IMR-90 (cell line): Measurements from ENCODE around the gene RPL27A. TPM values are rescaled to one million over a fixed set of nuclear protein-coding genes. Genes with fewer than 3 reads are reported as not detected.

ENCODE experiments used
- ATAC-seq: fragments of 200-7000 bp; cut with Tn5 transposase; 2 replicates; pipeline ENCODE4 v1.9.1; 2020; ENCODE audit warnings: low read depth, mild to moderate bottlenecking, moderate library complexity
- BruUV-seq: library from RNA; stranded (reverse); fragments of 400-500 nt; replicated peaks from 2 replicates; lab custom pipeline; 2021; lab: Mats Ljungman, UMichigan
- CTCF ChIA-PET: fragments of 300-600 bp; formaldehyde crosslinking; extraction: SDS; loops from one replicate; lab custom pipeline; 2021; ENCODE audit warnings: antibody characterized with exemption; lab: Yijun Ruan, JAX
- POLR2A ChIA-PET: fragments of 300-600 bp; sonication (Branson Sonifier 250); formaldehyde crosslinking; loops from one replicate; lab custom pipeline; 2022; ENCODE audit warnings: antibody characterized with exemption; ENCODE audit not compliant: unreplicated experiment; lab: Charles Lee
- DNase-seq: peaks from one replicate; pipeline ENCODE4 v3.0.0; 2013
- H2AFZ ChIP-seq: replicated peaks from 2 replicates; pipeline ENCODE3; 2013; ENCODE audit warnings: low read length, mild to moderate bottlenecking; ENCODE audit not compliant: poor library complexity
- H2AK5ac ChIP-seq: 2 replicates; pipeline ENCODE4 v1.6.1; 2013; ENCODE audit warnings: low read depth, low read length, inconsistent platforms
- H2AK9ac ChIP-seq: replicated peaks from 2 replicates; pipeline ENCODE3; 2013; ENCODE audit warnings: mild to moderate bottlenecking, low read depth, low read length, moderate library complexity; ENCODE audit not compliant: poor library complexity
- H2BK120ac ChIP-seq: 2 replicates; pipeline ENCODE4 v1.6.1; 2013; ENCODE audit warnings: low read depth, low read length, inconsistent platforms
- H2BK15ac ChIP-seq: 3 replicates; pipeline ENCODE4 v1.6.1; 2013; ENCODE audit warnings: low read depth, low read length, inconsistent platforms
- H2BK20ac ChIP-seq: 2 replicates; pipeline ENCODE4 v1.6.1; 2013; ENCODE audit warnings: low read depth, mild to moderate bottlenecking, inconsistent platforms, low read length, moderate library complexity
- H2BK5ac ChIP-seq: 2 replicates; pipeline ENCODE4 v1.6.1; 2013; ENCODE audit warnings: mild to moderate bottlenecking, low read depth, low read length, inconsistent platforms; ENCODE audit not compliant: poor library complexity, severe bottlenecking
- H3K14ac ChIP-seq: replicated peaks from 2 replicates; pipeline ENCODE4 v1.6.1; 2013; ENCODE audit warnings: low read depth, low read length, inconsistent platforms
- H3K18ac ChIP-seq: 2 replicates; pipeline ENCODE4 v1.6.1; 2013; ENCODE audit warnings: low read depth, low read length, control low read depth
- H3K23ac ChIP-seq: 2 replicates; pipeline ENCODE4 v1.6.1; 2013; ENCODE audit warnings: low read depth, low read length, inconsistent platforms
- H3K27ac ChIP-seq: 2 replicates; pipeline ENCODE4 v1.5.1; 2013; ENCODE audit warnings: mild to moderate bottlenecking, control low read depth, low read length; ENCODE audit not compliant: insufficient read depth
- H3K27me3 ChIP-seq: 2 replicates; pipeline ENCODE4 v1.6.1; 2013; ENCODE audit warnings: low read length; ENCODE audit not compliant: control insufficient read depth, insufficient read depth
- H3K36me3 ChIP-seq: 2 replicates; pipeline ENCODE4 v1.6.1; 2013; ENCODE audit warnings: low read length, mixed read lengths; ENCODE audit not compliant: control insufficient read depth, insufficient read depth
- H3K4ac ChIP-seq: 2 replicates; pipeline ENCODE4 v1.6.1; 2013; ENCODE audit warnings: low read depth, low read length, inconsistent platforms
- H3K4me1 ChIP-seq: 2 replicates; pipeline ENCODE4 v1.6.1; 2013; ENCODE audit warnings: low read length, mixed read lengths; ENCODE audit not compliant: control insufficient read depth, insufficient read depth
- H3K4me2 ChIP-seq: 2 replicates; pipeline ENCODE4 v1.6.1; 2013; ENCODE audit warnings: low read depth, mild to moderate bottlenecking, control low read depth, low read length, moderate library complexity
- H3K4me3 ChIP-seq: 2 replicates; pipeline ENCODE4 v1.5.1; 2013; ENCODE audit warnings: low read depth, mild to moderate bottlenecking, control low read depth, low read length, moderate library complexity; ENCODE audit not compliant: insufficient read depth
- H3K56ac ChIP-seq: 2 replicates; pipeline ENCODE4 v1.6.1; 2013; ENCODE audit warnings: low read length, inconsistent platforms; ENCODE audit not compliant: insufficient read depth; ENCODE audit errors: extremely low read depth
- H3K79me1 ChIP-seq, 2 experiments: 2 replicates each; pipeline ENCODE4 v1.6.1; 2013; ENCODE audit warnings: low read length in 2 of 2, inconsistent platforms in 1 of 2, low read depth in 1 of 2
- H3K9ac ChIP-seq: 2 replicates; pipeline ENCODE4 v1.6.1; 2013; ENCODE audit warnings: low read depth, low read length, control low read depth
- H3K9me1 ChIP-seq: 2 replicates; pipeline ENCODE4 v1.6.1; 2013; ENCODE audit warnings: low read length, inconsistent platforms; ENCODE audit not compliant: insufficient read depth
- H3K9me3 ChIP-seq: 2 replicates; pipeline ENCODE4 v1.6.1; 2013; ENCODE audit warnings: low read length; ENCODE audit not compliant: control insufficient read depth, insufficient read depth
- H4K20me1 ChIP-seq: 2 replicates; pipeline ENCODE4 v1.6.1; 2013; ENCODE audit warnings: low read length, inconsistent platforms; ENCODE audit not compliant: insufficient read depth
- H4K5ac ChIP-seq: 2 replicates; pipeline ENCODE4 v1.6.1; 2013; ENCODE audit warnings: mild to moderate bottlenecking, low read depth, low read length, control low read depth
- H4K8ac ChIP-seq, 2 experiments: 2 replicates each; pipeline ENCODE4 v1.6.1; 2013; ENCODE audit warnings: low read depth in 2 of 2, low read length in 2 of 2, control low read depth in 1 of 2, inconsistent platforms in 1 of 2
- H4K91ac ChIP-seq: 2 replicates; pipeline ENCODE4 v1.6.1; 2013; ENCODE audit warnings: low read depth, low read length, inconsistent platforms; ENCODE audit not compliant: insufficient read depth
- BHLHE40 ChIP-seq: fragments of 150-350 bp; IDR thresholded peaks from 2 replicates; pipeline ENCODE4 v1.6.1; 2016; ENCODE audit warnings: mild to moderate bottlenecking, low read depth, low read length
- CEBPB ChIP-seq: IDR thresholded peaks from 2 replicates; pipeline ENCODE4 v1.6.1; 2012; ENCODE audit warnings: low read depth, low read length, improper control_type of control experiment
- FOS ChIP-seq: fragments of 150-350 bp; IDR thresholded peaks from 2 replicates; pipeline ENCODE4 v1.6.1; 2016; ENCODE audit warnings: low read depth, low read length
- MAZ ChIP-seq: IDR thresholded peaks from 2 replicates; pipeline ENCODE4 v1.6.1; 2012; ENCODE audit warnings: low read depth, mild to moderate bottlenecking, low read length, improper control_type of control experiment, moderate library complexity, borderline replicate concordance
- POLR2A ChIP-seq: IDR thresholded peaks from 2 replicates; pipeline ENCODE4 v1.6.1; 2012; ENCODE audit warnings: mild to moderate bottlenecking, low read depth, low read length
- RCOR1 ChIP-seq: IDR thresholded peaks from 2 replicates; pipeline ENCODE4 v1.6.1; 2012; ENCODE audit warnings: mild to moderate bottlenecking, low read length, improper control_type of control experiment; ENCODE audit not compliant: insufficient replicate concordance
- RFX5 ChIP-seq: IDR thresholded peaks from 2 replicates; pipeline ENCODE4 v1.8.0; 2012; ENCODE audit warnings: low read depth, mild to moderate bottlenecking, low read length, moderate library complexity
- WGBS, 2 experiments: methylation state at CpG; one replicate each; pipeline versions ENCODE4 v1.1.5 to v1.1.7; 2013; ENCODE audit warnings: missing lambda C conversion rate in 2 of 2; ENCODE audit not compliant: insufficient read length in 1 of 2; ENCODE audit errors: extremely low coverage in 2 of 2; 5-methylcytosine and 5-hydroxymethylcytosine counted together
- dilution Hi-C: fragments of 300-500 bp; cut with HindIII; formaldehyde crosslinking; loops from one replicate; pipeline ENCODE4 v1.14.3; 2018; ENCODE audit warnings: low sequenced_read_pairs; ENCODE audit not compliant: unreplicated experiment
- in situ Hi-C: fragments of 300-500 bp; cut with MboI; formaldehyde crosslinking; loops from 3 replicates; pipeline ENCODE4 v1.14.3; 2019; ENCODE audit warnings: low sequenced_read_pairs, inconsistent platforms, mixed read lengths
- intact Hi-C: fragments of 100-400 bp; cut with micrococcal nuclease; formaldehyde crosslinking; loops from 2 replicates; pipeline ENCODE4 v1.10.0; 2022
- polyA plus RNA-seq, 3 experiments: library from polyadenylated mRNA; depleted of rRNA; stranded (reverse); fragments of >200 nt; gene quantifications; 2 replicates each; pipeline ENCODE4 v1.2.3, GENCODE V29; 2012; ENCODE audit warnings: low replicate concordance in 1 of 3
- total RNA-seq: library from RNA; depleted of rRNA; stranded (reverse); fragments of >200 nt; gene quantifications from 2 replicates; pipeline ENCODE4 v1.2.3, GENCODE V29; 2012

The RPL27A gene
- total and polyA plus RNA-seq, 2 of the 4 experiments (the other 2 are of a cell fraction), result 786 to 849 TPM

GRCh38 chr11:8686325-8686724, 3.7 kb downstream of the RPL27A start:
- H3K27ac ChIP-seq, result no peak overlapping the region
- 80% methylated on average over 2 of the region's 7 CpGs; no CpG with 5 or more reads in 1 of the 2 experiments for WGBS, 2 experiments
- dilution Hi-C loops, result no loop called here
- H2BK20ac ChIP-seq, result no peak overlapping the region
- H3K4me2 ChIP-seq, result no peak overlapping the region
- intact Hi-C loops, result loop anchor here (10.0 kb wide), 1 partner anchor 462 kb away; no protein-coding TSS in a partner anchor
- BruUV-seq, result no TSS peak
- H3K56ac ChIP-seq, result no peak overlapping the region
- H3K4ac ChIP-seq, result no peak overlapping the region
- no peak overlapping the region for H3K23ac ChIP-seq
- peaks cover 28 to 52% of the 10 kb centered on the region in 2 experiments for H3K79me1 ChIP-seq
- no peak overlapping the region for H2AFZ ChIP-seq
- H3K9me1 ChIP-seq, result no peaks in the 10 kb centered on the region; the same call in 1 of the 2 replicates
- no peak overlapping the region for H4K5ac ChIP-seq
- POLR2A ChIA-PET, result no interaction called here
- H3K4me1 ChIP-seq, result peaks cover 7% of the 10 kb centered on the region
- no peak overlapping the region for H3K4me3 ChIP-seq
- no peak for TF ChIP-seq FOS
- no peak for TF ChIP-seq RFX5
- no peak for TF ChIP-seq MAZ
- no peak for TF ChIP-seq POLR2A
- no peak for TF ChIP-seq RCOR1
- no peak for TF ChIP-seq CEBPB
- no peak for TF ChIP-seq BHLHE40
- no peaks in the 10 kb centered on the region for H3K27me3 ChIP-seq
- DNase-seq, result no peak
- H4K20me1 ChIP-seq, result peaks cover 29% of the 10 kb centered on the region; the same call in 1 of the 2 replicates
- no peak overlapping the region for H2BK5ac ChIP-seq
- no peak overlapping the region for H2AK5ac ChIP-seq
- no peak overlapping the region for H3K18ac ChIP-seq
- H2AK9ac ChIP-seq, result no peak overlapping the region
- peaks cover 30% of the 10 kb centered on the region for H3K36me3 ChIP-seq
- H3K14ac ChIP-seq, result no peak overlapping the region
- no peak overlapping the region for H3K9ac ChIP-seq
- H4K91ac ChIP-seq, result no peak overlapping the region
- H4K8ac ChIP-seq, result no peak overlapping the region
- no peaks in the 10 kb centered on the region for H3K9me3 ChIP-seq
- CTCF ChIA-PET, result interaction anchor here (1.6 kb wide), 1 partner anchor 273 kb away, joined by 5 read pairs; no protein-coding TSS in a partner anchor
- no peak overlapping the region for H2BK120ac ChIP-seq
- in situ Hi-C loops, result loop anchor here (25.0 kb wide), 1 partner anchor 451 kb away; no protein-coding TSS in a partner anchor
- H2BK15ac ChIP-seq, result no peak overlapping the region
- no peak for ATAC-seq
